Left cardiac atrium (tissue), 4 donors: Measurements from ENCODE around the gene THBD. TPM values are rescaled to one million over a fixed set of nuclear protein-coding genes. Genes with fewer than 3 reads are reported as not detected.

Experiments used
- ATAC-seq, 2 donors: fragments of 200-7000 bp; cut with Tn5 transposase; one replicate each; pipeline ENCODE4 v1.9.1; 2020; ENCODE audit warnings: mild to moderate bottlenecking in 2 of 2, moderate library complexity in 2 of 2
- DNase-seq: peaks from one replicate; pipeline ENCODE4 v3.0.0-alpha.2; 2020
- intact Hi-C, 2 donors: fragments of 100-400 bp; cut with DNase I; formaldehyde crosslinking; loops; one replicate each; pipeline versions ENCODE4 v1.14.1 to v1.15.1; 2022 to 2023
- total RNA-seq, 2 donors: library from RNA; stranded (reverse); fragmentation: NEBNext Ultra II Directional; extraction: Animal tissue kit (Norgen Biotek cat#: 25700); gene quantifications; one replicate each; pipeline ENCODE4 v1.2.1, GENCODE V29; 2021
- donor health status: DM: no; HTN: yes; CAD: no.
- donor health status: DM: no; HTN: yes; CAD: no; lungs with severe emphysema.
- donor health status: DM: yes; HTN: yes; CAD: no.
- donor health status: Dilated cardiomyopathy.

Gene THBD
- total RNA-seq, 2 donors from 2014 or later, result 20.6 to 50.5 TPM

DNA sequence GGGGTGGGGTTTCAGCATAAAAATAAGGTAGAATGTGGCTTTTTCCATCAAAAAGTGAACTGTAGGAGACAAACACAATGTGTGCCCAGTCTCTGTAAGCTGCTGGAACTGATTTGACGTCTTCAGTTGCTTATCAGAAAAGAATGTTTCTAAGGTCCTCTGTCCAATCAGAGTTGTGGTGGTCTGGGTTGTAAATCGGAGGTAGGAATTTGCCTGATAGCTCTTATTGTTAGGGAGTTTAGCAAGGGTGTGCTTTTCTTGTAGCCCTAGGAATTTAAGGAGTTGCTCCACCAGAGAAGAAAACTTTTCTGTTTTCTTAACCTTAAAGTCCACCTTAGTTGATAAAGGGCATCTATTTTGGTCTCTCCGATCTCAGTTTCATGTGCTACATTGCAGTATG, 24.8 kb downstream of the THBD start:
- ATAC-seq, result no peak
- intact Hi-C loops, result no loop called here
- no peak for DNase-seq

DNA sequence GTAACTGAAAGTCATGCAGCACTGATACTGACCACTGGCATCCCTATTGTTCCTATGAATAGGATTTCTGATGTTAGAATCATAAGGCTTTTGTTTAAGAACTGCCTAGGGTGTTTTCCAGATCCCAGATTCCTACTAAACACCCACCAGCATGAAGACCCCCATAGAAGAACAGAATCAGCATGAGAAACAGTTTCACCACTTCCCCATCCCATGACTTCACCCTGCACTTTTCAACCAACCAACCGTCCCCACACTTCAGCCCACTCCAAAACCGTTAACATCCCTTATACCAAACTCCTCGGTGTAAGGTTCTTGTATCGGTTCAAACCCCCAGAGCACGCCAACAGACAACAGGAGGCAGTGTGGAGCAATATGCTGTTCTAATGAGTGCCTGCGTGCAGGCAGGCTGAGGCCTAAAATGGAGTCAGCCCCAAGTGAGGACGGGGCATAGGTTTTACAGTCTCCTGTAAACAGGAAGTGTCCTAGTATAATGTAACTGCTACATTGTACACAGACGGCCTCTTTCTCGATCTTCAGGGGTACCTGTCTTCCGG, 25.8 kb downstream of the THBD start:
- ATAC-seq (no peak), DNase-seq (no peak)
- intact Hi-C loops, result no loop called here

DNA sequence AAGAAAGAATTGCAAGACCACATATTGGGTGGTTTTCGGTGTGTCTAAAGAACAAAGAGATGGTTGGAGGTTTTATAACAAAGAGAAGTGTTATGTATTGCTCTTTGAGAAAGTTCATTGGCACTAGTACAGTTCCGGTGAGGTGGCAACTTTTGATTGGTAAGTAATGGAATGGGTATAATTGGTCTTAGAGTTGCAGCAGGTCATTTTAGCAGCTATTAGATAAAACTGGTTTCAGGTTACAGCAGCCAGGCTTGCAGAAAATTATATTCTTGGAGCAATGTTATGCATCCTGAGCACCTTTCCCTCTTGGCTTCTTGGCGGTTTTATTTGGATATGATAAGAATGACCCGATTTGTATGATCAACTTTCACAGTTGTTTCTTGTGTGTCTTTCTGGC, 26.6 kb downstream of the THBD start:
- no peak for ATAC-seq

DNA sequence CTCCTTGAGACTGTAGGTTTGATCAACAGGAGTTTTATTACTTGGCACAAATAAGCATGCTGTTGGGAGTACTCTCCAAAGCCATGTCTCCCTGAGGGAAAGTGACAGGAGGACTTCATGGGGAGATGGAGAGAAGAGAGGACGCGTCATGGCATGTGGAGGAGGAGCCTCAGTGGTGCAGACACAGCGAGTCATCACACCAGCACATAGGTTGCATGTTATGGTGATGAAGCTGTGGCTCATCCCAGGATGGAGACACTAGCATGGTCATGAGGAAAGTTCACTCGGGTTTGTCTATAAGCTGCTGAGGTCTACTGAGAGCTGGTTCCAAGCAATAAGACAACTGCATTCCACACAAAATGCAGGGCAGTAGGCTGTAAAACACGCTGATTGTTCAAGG, 27.5 kb downstream of the THBD start:
- DNase-seq, result no peak
- no peak for ATAC-seq
- intact Hi-C loops, result no loop called here

More for the DNA sequence above, 26.6 kb downstream of the THBD start:
- intact Hi-C loops, result no loop called here
- DNase-seq, result no peak

DNA sequence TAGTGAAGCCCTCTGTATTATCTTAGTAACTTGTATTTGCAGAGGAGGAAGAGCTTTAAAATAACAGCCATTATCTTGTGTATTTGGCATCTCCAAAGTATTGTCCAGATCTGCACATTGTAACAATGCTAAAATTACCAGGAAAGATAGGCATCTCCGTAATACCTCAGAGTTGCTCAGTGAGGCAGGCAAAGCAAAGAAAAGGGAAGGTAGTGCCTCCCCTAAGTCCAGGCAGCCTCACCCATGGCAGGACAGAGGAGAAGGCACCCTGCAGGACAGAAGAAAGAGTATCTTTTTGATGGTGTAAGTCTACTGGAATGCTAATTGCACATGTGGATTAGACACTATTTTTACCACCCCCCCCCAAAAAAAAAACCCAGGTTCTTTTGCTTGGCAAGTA, 27.9 kb downstream of the THBD start:
- intact Hi-C loops, result no loop called here
- no peak for ATAC-seq
- DNase-seq, result no peak

DNA sequence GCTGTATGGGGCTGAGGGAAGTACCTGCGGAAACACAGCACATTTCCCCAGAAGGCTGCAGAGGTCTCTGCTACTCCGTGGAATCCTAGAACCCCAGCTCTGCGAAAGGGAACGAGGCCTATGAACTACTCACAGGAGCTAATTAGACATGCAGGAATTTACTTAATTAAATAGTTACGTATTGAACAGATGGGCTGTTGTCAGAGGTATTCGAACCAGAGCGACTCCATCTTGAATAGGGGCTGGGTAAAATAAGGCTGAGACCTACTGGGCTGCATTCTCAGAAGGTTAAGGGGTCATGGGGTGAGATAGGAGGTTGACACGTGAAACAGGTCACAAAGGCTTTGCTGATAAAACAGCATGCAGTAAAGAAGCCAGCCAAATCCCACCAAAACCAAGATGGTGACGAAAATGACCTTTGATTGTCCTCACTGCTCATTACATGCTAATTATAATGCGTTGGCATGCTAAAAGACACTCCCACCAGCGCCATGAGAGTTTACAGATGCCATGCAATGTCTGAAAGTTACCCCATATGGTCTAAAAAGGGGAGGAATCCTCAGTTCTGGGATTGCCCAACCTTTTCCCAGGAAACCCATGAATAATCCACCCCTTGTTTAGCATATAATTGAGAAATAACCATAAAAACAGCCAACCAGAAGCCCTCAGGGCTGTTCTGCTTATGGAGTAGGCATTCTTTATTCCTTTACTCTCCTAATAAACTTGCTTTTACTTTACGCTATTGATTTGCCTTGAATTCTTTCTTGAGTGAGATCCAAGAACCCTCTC, 29.0 kb downstream of the THBD start:
- intact Hi-C loops, result no loop called here
- no peak for DNase-seq
- ATAC-seq, result no peak

GRCh38 chr20:23019403-23019802, 30.1 kb downstream of the THBD start:
- ATAC-seq (peak in 1 of 2 donors; percentile 65), DNase-seq (no peak)
- intact Hi-C loops, result no loop called here

- intact Hi-C loops, result no loop called here
- DNase-seq (no peak), ATAC-seq (no peak)
Measured at GRCh38 chr20:23018941-23019340, 30.5 kb downstream of the THBD start.

DNA sequence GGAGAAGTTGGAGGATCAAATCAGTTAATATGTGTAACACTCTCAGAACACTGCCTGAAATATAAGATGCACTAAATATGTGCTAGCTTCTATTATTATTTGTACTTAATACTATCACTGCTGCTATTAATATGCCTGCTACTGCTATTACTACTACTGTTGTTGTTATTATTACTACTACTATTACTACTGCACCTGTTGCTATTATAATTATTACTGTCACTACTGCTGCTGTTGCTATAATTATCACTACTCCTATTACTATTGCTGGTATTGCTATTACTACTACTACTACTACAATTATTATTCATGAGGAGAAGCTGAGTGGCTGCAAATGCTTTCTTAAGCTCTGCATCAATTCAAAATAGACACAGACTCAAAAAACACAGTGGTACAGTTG, 31.0 kb downstream of the THBD start:
- intact Hi-C loops, result no loop called here
- DNase-seq (no peak), ATAC-seq (no peak)

DNA sequence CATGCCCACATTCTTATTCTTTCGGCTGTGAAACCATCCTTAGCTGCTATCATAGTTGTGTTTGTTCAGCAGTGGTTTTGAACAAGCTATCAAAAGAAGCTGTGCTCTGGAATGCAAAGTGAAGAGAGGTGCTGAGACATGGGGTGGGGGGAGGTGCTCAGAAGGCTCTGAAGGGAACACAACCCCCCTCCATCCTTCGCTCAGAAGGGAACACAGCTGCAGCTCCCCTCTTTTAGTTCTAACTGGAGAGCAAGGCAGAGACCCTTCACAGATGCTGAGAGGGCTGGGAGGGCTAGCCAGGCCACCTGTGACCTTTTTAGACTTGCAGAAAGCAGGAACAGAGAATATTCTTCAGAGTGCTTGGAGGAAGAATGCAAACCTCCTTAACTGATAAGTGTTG, 32.0 kb downstream of the THBD start:
- ATAC-seq, result no peak
- intact Hi-C loops, result no loop called here

GRCh38 chr20:23013429-23013828, 36.0 kb downstream of the THBD start:
- DNase-seq (no peak), ATAC-seq (peak in 1 of 2 donors; percentile 68)
- intact Hi-C loops, result no loop called here

More for the DNA sequence above, 32.0 kb downstream of the THBD start:
- DNase-seq, result no peak

DNA sequence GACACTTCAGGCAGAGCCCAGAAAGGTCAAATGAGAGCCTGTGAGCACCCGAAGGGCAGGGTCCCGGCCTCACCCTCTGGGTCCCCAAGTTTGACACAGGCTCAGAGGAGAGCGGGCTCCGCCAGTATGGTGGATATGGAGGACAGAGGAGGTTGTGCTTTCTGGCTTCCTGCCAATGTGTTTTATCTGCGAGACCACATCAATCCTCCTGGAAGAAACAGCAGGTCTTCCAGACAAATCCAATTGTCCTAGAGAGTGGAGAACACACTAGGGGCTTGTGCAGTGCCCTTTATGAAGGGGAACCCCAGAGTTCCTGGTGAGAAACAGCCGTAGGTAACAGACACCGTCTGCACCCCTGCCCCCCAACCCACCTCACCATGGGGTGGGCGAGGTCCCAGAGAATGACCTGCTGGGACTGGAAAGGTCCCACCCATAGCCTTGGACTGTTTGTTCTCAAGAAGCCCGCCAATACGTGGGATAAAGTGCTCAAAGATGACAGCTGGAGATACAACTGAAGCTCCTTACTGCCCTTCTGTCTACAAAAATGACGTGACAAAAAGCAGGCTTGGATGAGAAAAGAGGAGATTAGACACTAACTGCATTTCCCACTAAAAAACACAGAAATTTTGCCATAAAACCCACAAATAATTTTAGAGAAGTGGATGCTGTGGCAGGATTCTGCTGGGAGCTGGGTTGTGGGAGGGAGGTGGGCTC, 38.3 kb downstream of the THBD start:
- DNase-seq (no peak), ATAC-seq (no peak)
- intact Hi-C loops, result no loop called here

DNA sequence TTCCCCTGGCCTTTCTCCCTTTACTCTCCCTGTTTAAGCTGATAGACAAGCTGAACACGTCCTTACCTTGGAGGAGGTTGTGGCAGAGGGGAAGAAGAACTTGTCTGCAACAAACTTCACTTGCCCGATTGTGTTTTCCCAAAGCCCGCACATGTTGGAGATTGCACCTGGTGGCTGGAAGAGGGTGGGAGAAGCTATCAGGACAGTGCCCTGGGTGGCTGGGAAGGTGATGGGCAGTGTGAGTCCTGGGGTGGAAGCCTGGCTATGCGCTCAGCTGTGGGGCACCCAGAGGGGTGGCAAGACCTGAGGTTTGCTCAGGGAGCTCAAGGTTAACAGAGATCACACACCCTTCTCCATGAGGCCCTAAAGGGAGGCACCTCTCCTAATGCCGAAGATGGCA, 39.4 kb downstream of the THBD start:
- intact Hi-C loops, result no loop called here
- no peak for ATAC-seq
- no peak for DNase-seq

- ATAC-seq (peak in 1 of 2 donors; percentile 23), DNase-seq (no peak)
- intact Hi-C loops, result no loop called here
Measured at GRCh38 chr20:23009636-23010035, 39.8 kb downstream of the THBD start.

DNA sequence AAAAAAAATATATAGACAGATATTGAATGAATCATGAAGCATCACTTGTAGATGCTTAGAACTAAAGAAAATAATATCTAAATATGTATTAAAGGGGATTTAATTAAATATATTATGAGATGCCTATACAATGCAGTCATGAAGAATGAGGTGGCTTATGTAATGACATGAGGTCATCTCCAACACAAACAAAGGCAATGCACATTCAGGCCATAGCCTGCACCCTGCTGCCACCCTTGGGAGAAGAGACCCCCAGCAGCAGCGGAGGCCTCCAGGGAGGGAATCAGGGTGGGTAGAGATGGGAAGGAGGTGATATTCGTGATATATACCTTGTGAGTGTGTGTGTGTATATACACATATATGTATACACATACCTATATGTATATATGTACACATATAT, 40.8 kb downstream of the THBD start:
- ATAC-seq, result no peak
- intact Hi-C loops, result no loop called here
- DNase-seq, result no peak

GRCh38 chr20:23007886-23008655, 41.4 kb downstream of the THBD start:
- ATAC-seq (no peak), DNase-seq (no peak)
- intact Hi-C loops, result no loop called here

GRCh38 chr20:23007462-23007861, 42.0 kb downstream of the THBD start:
- no peak for ATAC-seq
- no peak for DNase-seq
- intact Hi-C loops, result no loop called here

GRCh38 chr20:23005776-23006175, 43.7 kb downstream of the THBD start:
- intact Hi-C loops, result no loop called here
- ATAC-seq (no peak), DNase-seq (no peak)

DNA sequence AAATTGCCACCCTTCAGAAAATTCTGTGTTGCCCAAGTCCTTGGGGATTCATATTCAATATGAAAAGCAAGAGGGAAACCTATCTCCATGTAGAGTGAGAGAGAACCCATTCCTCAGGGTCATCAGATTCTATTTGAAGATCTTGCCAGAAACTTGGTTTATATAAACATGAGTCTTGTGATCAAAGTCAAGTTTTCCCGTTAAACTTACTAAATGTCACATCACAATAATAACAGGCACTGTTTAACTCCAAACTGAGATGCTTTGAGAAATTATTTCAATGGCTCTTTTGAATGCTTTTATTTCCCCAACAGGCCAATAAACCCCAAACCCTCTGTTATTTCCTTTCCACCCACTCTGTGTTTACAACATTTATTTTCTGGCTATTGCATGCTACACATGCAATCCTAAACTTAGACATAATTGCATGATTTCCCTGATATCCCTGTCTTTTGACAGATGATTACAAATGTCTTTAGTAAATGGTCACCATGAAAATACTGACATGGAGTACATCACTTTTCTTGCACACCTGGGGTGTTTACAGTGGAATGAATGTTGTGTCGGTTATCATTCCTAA, 45.5 kb downstream of the THBD start:
- ATAC-seq (no peak), DNase-seq (no peak)
- intact Hi-C loops, result no loop called here
